Keratinocyte (primary cell): ENCODE data around the gene ITGA11. TPM values are rescaled to one million over a fixed set of nuclear protein-coding genes. Genes with fewer than 3 reads are reported as not detected.

Source experiments
- DNase-seq: peaks from one replicate; pipeline ENCODE4 v3.0.0-alpha.2; 2011; ENCODE audit warnings: low read depth, missing footprints, low spot score
- FAIRE-seq: peaks from 2 replicates; lab custom pipeline; 2011; peaks lifted over from hg19 to GRCh38; lab: Jason Lieb, UNC
- H2AFZ ChIP-seq: 2 replicates; pipeline ENCODE4 v1.6.0; 2012; ENCODE audit warnings: low read length, control low read depth, inconsistent platforms; ENCODE audit not compliant: control insufficient read depth
- H3K27ac ChIP-seq: 2 replicates; pipeline ENCODE4 v1.5.1; 2011; ENCODE audit warnings: low read length; ENCODE audit not compliant: control insufficient read depth, insufficient read depth
- H3K27me3 ChIP-seq: 3 replicates; pipeline ENCODE4 v1.6.0; 2011; ENCODE audit warnings: low read length; ENCODE audit not compliant: control insufficient read depth, insufficient read depth; ENCODE audit errors: extremely low read depth
- H3K36me3 ChIP-seq, 2 experiments: 2 replicates in 1 of 2; 3 replicates in 1 of 2; pipeline ENCODE4 v1.5.1; 2011; ENCODE audit warnings: low read length in 2 of 2, mild to moderate bottlenecking in 1 of 2; ENCODE audit not compliant: control insufficient read depth in 2 of 2, insufficient read depth in 2 of 2; ENCODE audit errors: extremely low read depth in 1 of 2
- H3K4me1 ChIP-seq: 3 replicates; pipeline ENCODE4 v1.5.1; 2011; ENCODE audit warnings: low read length; ENCODE audit not compliant: control insufficient read depth, insufficient read depth; ENCODE audit errors: extremely low read depth
- H3K4me2 ChIP-seq: 3 replicates; pipeline ENCODE4 v1.6.0; 2011; ENCODE audit warnings: low read depth, low read length; ENCODE audit not compliant: control insufficient read depth, insufficient read depth; ENCODE audit errors: extremely low read depth
- H3K4me3 ChIP-seq, 3 experiments: fragments of 200-600 bp in 1 of 3; sonication (generic) in 1 of 3; 2 replicates in 2 of 3; 3 replicates in 1 of 3; pipeline ENCODE4 v1.5.1; 2011 to 2016; ENCODE audit warnings: low read length in 3 of 3, mild to moderate bottlenecking in 3 of 3, control low read depth in 2 of 3, inconsistent platforms in 1 of 3, low read depth in 1 of 3, mixed read lengths in 1 of 3, mixed run types in 1 of 3, moderate library complexity in 1 of 3; ENCODE audit not compliant: control insufficient read depth in 2 of 3, insufficient read depth in 2 of 3; ENCODE audit errors: extremely low read depth in 1 of 3
- H3K79me2 ChIP-seq: 2 replicates; pipeline ENCODE4 v1.6.0; 2012; ENCODE audit warnings: low read length; ENCODE audit not compliant: control insufficient read depth, insufficient read depth
- H3K9ac ChIP-seq: 3 replicates; pipeline ENCODE4 v1.6.0; 2011; ENCODE audit warnings: low read length; ENCODE audit not compliant: control insufficient read depth, insufficient read depth; ENCODE audit errors: extremely low read depth
- H3K9me1 ChIP-seq: 3 replicates; pipeline ENCODE4 v1.6.0; 2011; ENCODE audit warnings: low read length; ENCODE audit not compliant: control insufficient read depth, insufficient read depth; ENCODE audit errors: extremely low read depth
- H3K9me3 ChIP-seq: 2 replicates; pipeline ENCODE4 v1.5.1; 2012; ENCODE audit warnings: low read depth, low read length; ENCODE audit not compliant: control insufficient read depth
- H4K20me1 ChIP-seq: 3 replicates; pipeline ENCODE4 v1.6.0; 2011; ENCODE audit warnings: low read length; ENCODE audit not compliant: control insufficient read depth, insufficient read depth; ENCODE audit errors: extremely low read depth
- CTCF ChIP-seq, 3 experiments: IDR thresholded peaks in 1 of 3; conservative IDR thresholded peaks in 1 of 3; optimal IDR thresholded peaks in 1 of 3; 2 replicates in 2 of 3; 3 replicates in 1 of 3; pipeline versions ENCODE3 to v1.5.1; 2011; ENCODE audit warnings: low read length in 3 of 3, mild to moderate bottlenecking in 3 of 3, moderate library complexity in 2 of 3, control low read depth in 1 of 3, inconsistent platforms in 1 of 3; ENCODE audit not compliant: insufficient read depth in 2 of 3; ENCODE audit errors: extremely low read depth in 1 of 3
- EZH2 ChIP-seq: IDR thresholded peaks from one replicate; pipeline ENCODE4 v1.6.1; 2012; ENCODE audit warnings: inconsistent platforms, mild to moderate bottlenecking, low read length, moderate library complexity
- dilution Hi-C: fragments of 300-500 bp; cut with MboI; formaldehyde crosslinking; loops from one replicate; pipeline ENCODE4 v1.7.0; 2020; ENCODE audit warnings: low sequenced_read_pairs; ENCODE audit not compliant: extremely low pct_ligation_motif_present
- polyA plus RNA-seq, 5 experiments: library from polyadenylated mRNA; depleted of rRNA in 3 of 5; stranded (reverse) in 3 of 5; stranded (forward) in 1 of 5; unstranded in 1 of 5; fragments of >200 nt; gene quantifications; 1 replicate in 1 of 5; 2 replicates in 3 of 5; 3 replicates in 1 of 5; pipeline versions ENCODE4 v1.2.1 to v1.2.3, GENCODE V29; 2011 to 2012; ENCODE audit warnings: missing spikeins in 2 of 5, low read depth in 1 of 5, low replicate concordance in 1 of 5

The ITGA11 gene
- polyA plus RNA-seq, 1 donor (not counting 4 experiments of a cell fraction or from before 2014, with no cell fraction given), result not detected

GRCh38 chr15:68427366-68427765 lies 4.6 kb downstream of the ITGA11 start:
- Histone ChIP-seq H3K4me2 (no peak overlapping the region), H3K9me3 (no peaks in the 10 kb centered on the region), H3K27me3 (peaks cover 57% of the 10 kb centered on the region), H3K9me1 (no peaks in the 10 kb centered on the region), H3K4me3 (no peak overlapping the region), H4K20me1 (no peaks in the 10 kb centered on the region), H3K79me2 (no peaks in the 10 kb centered on the region), H3K27ac (no peak overlapping the region), H3K4me1 (peaks cover 6% of the 10 kb centered on the region), H3K36me3 (no peaks in the 10 kb centered on the region), H3K9ac (no peak overlapping the region), H2AFZ (no peak overlapping the region)
- no peak for FAIRE-seq
- TF ChIP-seq EZH2 (no peak), CTCF (optimal IDR thresholded peaks at IDR 0.05 in 1 of 3, IDR thresholded peaks at IDR 0.05 in 1 of 3, conservative IDR thresholded peaks at IDR 0.05 in 1 of 3; ENCODE audit: extremely low read depth in 1 of 3, insufficient read depth in 2 of 3, low read length in 3 of 3) (no peak)
- DNase-seq, result no peak
- dilution Hi-C loops, result no loop called here

GRCh38 chr15:68426116-68426515 lies 5.8 kb downstream of the ITGA11 start:
- Histone ChIP-seq H3K9me1 (no peaks in the 10 kb centered on the region), H3K9ac (no peak overlapping the region), H3K4me2 (no peak overlapping the region), H2AFZ (no peak overlapping the region), H4K20me1 (no peaks in the 10 kb centered on the region), H3K36me3 (no peaks in the 10 kb centered on the region), H3K9me3 (no peaks in the 10 kb centered on the region), H3K4me1 (no peaks in the 10 kb centered on the region), H3K79me2 (no peaks in the 10 kb centered on the region), H3K27ac (no peak overlapping the region), H3K27me3 (peaks cover 45% of the 10 kb centered on the region), H3K4me3 (no peak overlapping the region)
- dilution Hi-C loops, result no loop called here
- DNase-seq (no peak), FAIRE-seq (no peak)
- TF ChIP-seq EZH2, result no peak

GRCh38 chr15:68425428-68426060 lies 6.4 kb downstream of the ITGA11 start:
- Histone ChIP-seq H3K4me2 (no peak overlapping the region), H3K9me3 (no peaks in the 10 kb centered on the region), H2AFZ (no peak overlapping the region), H3K36me3 (no peaks in the 10 kb centered on the region), H3K9me1 (no peaks in the 10 kb centered on the region), H3K79me2 (no peaks in the 10 kb centered on the region), H3K4me3 (no peak overlapping the region), H3K27me3 (peaks cover 39% of the 10 kb centered on the region), H3K27ac (no peak overlapping the region), H3K4me1 (no peaks in the 10 kb centered on the region), H4K20me1 (no peaks in the 10 kb centered on the region), H3K9ac (no peak overlapping the region)
- dilution Hi-C loops, result no loop called here
- FAIRE-seq (no peak), DNase-seq (no peak)
- TF ChIP-seq CTCF (optimal IDR thresholded peaks at IDR 0.05 in 1 of 3, IDR thresholded peaks at IDR 0.05 in 1 of 3, conservative IDR thresholded peaks at IDR 0.05 in 1 of 3; ENCODE audit: extremely low read depth in 1 of 3, insufficient read depth in 2 of 3, low read length in 3 of 3) (no peak), EZH2 (no peak)
